ENCODE results near the gene NRP1. TPM values are rescaled to one million over a fixed set of nuclear protein-coding genes. Genes with fewer than 3 reads are reported as not detected.
"Not testable (repeated sequence)": the region's sequence is repeated elsewhere in the genome, so short reads cannot be mapped to it uniquely, and the experiment has no call there.

The NRP1 gene
- 1 to 10 TPM in 1 of 3 donors, under 1 TPM in 2; 0.15 to 1.2 (median 0.65) TPM for polyA plus RNA-seq

GRCh38 chr10:33334153-33334804 lies at the start of gene NRP1:
TSS of gene NRP1 (minus strand) at chr10:33334667. CDS start at chr10:33334382, 285 bp downstream.
- H3K4me3 Mint-ChIP-seq: peak within 1 kb of the TSS; percentile 77 to 86 (median 81)
- peaks cover 0 to 2% (median 0%) of the 10 kb centered on the region in 3 donors for H3K36me3 Mint-ChIP-seq
- H3K27me3 Mint-ChIP-seq (ENCODE audit: low read depth in 3 of 3): peaks cover 18 to 41% (median 22%) of the 10 kb centered on the region in 3 donors
- DNase-seq: no peak
- peak within 1 kb of the TSS in 1 of 6 donors; percentile 21 for H3K27ac Mint-ChIP-seq
- peaks cover 15 to 20% of the 10 kb centered on the region in 2 donors for H3K4me1 Mint-ChIP-seq
- H3K9me3 Mint-ChIP-seq: no peaks in the 10 kb centered on the region

- H3K4me3 Mint-ChIP-seq, H3K4me1 Mint-ChIP-seq, H3K9me3 Mint-ChIP-seq, H3K27ac Mint-ChIP-seq, H3K36me3 Mint-ChIP-seq, DNase-seq: not testable (repeated sequence)
- peaks cover 6 to 13% (median 7%) of the 10 kb centered on the region in 3 donors for H3K27me3 Mint-ChIP-seq (ENCODE audit: low read depth in 3 of 3)
Observed at GRCh38 chr10:33384201-33384600, 49.7 kb upstream of the NRP1 start.

GRCh38 chr10:33382921-33383713 lies 48.6 kb upstream of the NRP1 start:
- peaks cover 6 to 13% (median 7%) of the 10 kb centered on the region in 3 donors for H3K27me3 Mint-ChIP-seq (ENCODE audit: low read depth in 3 of 3)
- H3K9me3 Mint-ChIP-seq: no peaks in the 10 kb centered on the region
- no peak for DNase-seq
- no peaks in the 10 kb centered on the region for H3K4me1 Mint-ChIP-seq
- no peak overlapping the region for H3K4me3 Mint-ChIP-seq
- H3K27ac Mint-ChIP-seq: no peak overlapping the region
- no peaks in the 10 kb centered on the region for H3K36me3 Mint-ChIP-seq

GRCh38 chr10:33382216-33382600 lies 47.7 kb upstream of the NRP1 start:
- Mint-ChIP-seq H3K4me1 (no peaks in the 10 kb centered on the region), H3K27me3 (ENCODE audit: low read depth in 3 of 3) (peaks cover 7 to 16% (median 8%) of the 10 kb centered on the region in 3 donors), H3K9me3 (no peaks in the 10 kb centered on the region), H3K4me3 (no peak overlapping the region), H3K27ac (no peak overlapping the region), H3K36me3 (no peaks in the 10 kb centered on the region)
- DNase-seq: no peak

GRCh38 chr10:33381451-33382215 lies 47.2 kb upstream of the NRP1 start:
- no peaks in the 10 kb centered on the region for H3K4me1 Mint-ChIP-seq
- no peak overlapping the region for H3K27ac Mint-ChIP-seq
- no peak for DNase-seq
- no peaks in the 10 kb centered on the region for H3K9me3 Mint-ChIP-seq
- H3K27me3 Mint-ChIP-seq (ENCODE audit: low read depth in 3 of 3): peaks cover 6 to 16% (median 7%) of the 10 kb centered on the region in 3 donors
- no peak overlapping the region for H3K4me3 Mint-ChIP-seq
- no peaks in the 10 kb centered on the region for H3K36me3 Mint-ChIP-seq

- H3K27ac Mint-ChIP-seq: no peak overlapping the region
- H3K27me3 Mint-ChIP-seq (ENCODE audit: low read depth in 3 of 3): peaks cover 6 to 9% (median 9%) of the 10 kb centered on the region in 3 donors
Observed at GRCh38 chr10:33377658-33378025, 43.2 kb upstream of the NRP1 start.

GRCh38 chr10:33376976-33377657 lies 42.6 kb upstream of the NRP1 start:
- no peak for DNase-seq
- no peak overlapping the region for H3K4me3 Mint-ChIP-seq
- no peak overlapping the region for H3K27ac Mint-ChIP-seq

More at GRCh38 chr10:33377658-33378025, 43.2 kb upstream of the NRP1 start:
- no peak for DNase-seq
- H3K4me1 Mint-ChIP-seq: no peaks in the 10 kb centered on the region
- no peaks in the 10 kb centered on the region for H3K9me3 Mint-ChIP-seq
- no peak overlapping the region for H3K4me3 Mint-ChIP-seq
- no peaks in the 10 kb centered on the region for H3K36me3 Mint-ChIP-seq

GRCh38 chr10:33376476-33376875 lies 42.0 kb upstream of the NRP1 start:
- peaks cover 4 to 9% (median 9%) of the 10 kb centered on the region in 3 donors for H3K27me3 Mint-ChIP-seq (ENCODE audit: low read depth in 3 of 3)
- H3K36me3 Mint-ChIP-seq: no peaks in the 10 kb centered on the region
- no peaks in the 10 kb centered on the region for H3K9me3 Mint-ChIP-seq
- no peak overlapping the region for H3K4me3 Mint-ChIP-seq
- no peak overlapping the region for H3K27ac Mint-ChIP-seq
- no peak for DNase-seq
- no peaks in the 10 kb centered on the region for H3K4me1 Mint-ChIP-seq

More at GRCh38 chr10:33376976-33377657, 42.6 kb upstream of the NRP1 start:
- no peaks in the 10 kb centered on the region for H3K4me1 Mint-ChIP-seq
- H3K9me3 Mint-ChIP-seq: no peaks in the 10 kb centered on the region
- no peaks in the 10 kb centered on the region for H3K36me3 Mint-ChIP-seq
- H3K27me3 Mint-ChIP-seq (ENCODE audit: low read depth in 3 of 3): peaks cover 4 to 9% (median 9%) of the 10 kb centered on the region in 3 donors

- Mint-ChIP-seq H3K36me3 (peaks cover 0 to 2% (median 0%) of the 10 kb centered on the region in 3 donors), H3K4me1 (no peaks in the 10 kb centered on the region), H3K4me3 (no peak overlapping the region), H3K9me3 (no peaks in the 10 kb centered on the region), H3K27ac (no peak overlapping the region), H3K27me3 (ENCODE audit: low read depth in 3 of 3) (peaks cover 2 to 3% (median 2%) of the 10 kb centered on the region in 3 donors)
- no peak for DNase-seq
Observed at GRCh38 chr10:33373263-33373662, 38.8 kb upstream of the NRP1 start.

- Mint-ChIP-seq H3K36me3 (peaks cover 0 to 4% (median 0%) of the 10 kb centered on the region in 3 donors), H3K4me1 (no peaks in the 10 kb centered on the region), H3K27ac (no peak overlapping the region), H3K4me3 (no peak overlapping the region), H3K27me3 (ENCODE audit: low read depth in 3 of 3) (peaks cover 0 to 1% (median under 1%) of the 10 kb centered on the region in 3 donors), H3K9me3 (peaks cover 0 to 3% (median 0%) of the 10 kb centered on the region in 6 donors)
- DNase-seq: no peak
Observed at GRCh38 chr10:33371234-33371633, 36.8 kb upstream of the NRP1 start.

GRCh38 chr10:33370434-33370930 lies 36.0 kb upstream of the NRP1 start:
- Mint-ChIP-seq H3K27ac (no peak overlapping the region), H3K4me3 (no peak overlapping the region), H3K27me3 (ENCODE audit: low read depth in 3 of 3) (peaks cover 0 to 1% (median 0%) of the 10 kb centered on the region in 3 donors), H3K9me3 (peaks cover 0 to 7% (median 4%) of the 10 kb centered on the region in 6 donors), H3K36me3 (peaks cover 0 to 4% (median 0%) of the 10 kb centered on the region in 3 donors), H3K4me1 (no peaks in the 10 kb centered on the region)
- DNase-seq: no peak

GRCh38 chr10:33368086-33368485 lies 33.6 kb upstream of the NRP1 start:
- Mint-ChIP-seq H3K27ac (no peak overlapping the region), H3K27me3 (ENCODE audit: low read depth in 3 of 3) (peaks cover 0 to 1% (median 0%) of the 10 kb centered on the region in 3 donors), H3K4me1 (no peaks in the 10 kb centered on the region), H3K36me3 (peaks cover 0 to 4% (median 0%) of the 10 kb centered on the region in 3 donors), H3K9me3 (peaks cover 0 to 7% (median 4%) of the 10 kb centered on the region in 6 donors), H3K4me3 (no peak overlapping the region)
- DNase-seq: no peak

- peaks cover 0 to 4% (median 0%) of the 10 kb centered on the region in 3 donors for H3K36me3 Mint-ChIP-seq
- H3K4me1 Mint-ChIP-seq: no peaks in the 10 kb centered on the region
- DNase-seq: no peak
- no peak overlapping the region for H3K4me3 Mint-ChIP-seq
- peaks cover 0 to 7% (median 4%) of the 10 kb centered on the region in 6 donors for H3K9me3 Mint-ChIP-seq
- peaks cover 0 to 3% (median 2%) of the 10 kb centered on the region in 3 donors for H3K27me3 Mint-ChIP-seq (ENCODE audit: low read depth in 3 of 3)
- no peak overlapping the region for H3K27ac Mint-ChIP-seq
Observed at GRCh38 chr10:33365871-33366411, 31.5 kb upstream of the NRP1 start.
